Putamen (tissue), 1 donor: ENCODE data around the gene CDKN1C.

ENCODE experiments used
- DNase-seq: peaks from one replicate; pipeline ENCODE4 v3.0.0-alpha.2; 2016; ENCODE audit warnings: low spot score

CDKN1C gene

GRCh38 chr11:2889362-2890273 lies 4.0 kb upstream of the CDKN1C start:
- no peak for DNase-seq

DNA sequence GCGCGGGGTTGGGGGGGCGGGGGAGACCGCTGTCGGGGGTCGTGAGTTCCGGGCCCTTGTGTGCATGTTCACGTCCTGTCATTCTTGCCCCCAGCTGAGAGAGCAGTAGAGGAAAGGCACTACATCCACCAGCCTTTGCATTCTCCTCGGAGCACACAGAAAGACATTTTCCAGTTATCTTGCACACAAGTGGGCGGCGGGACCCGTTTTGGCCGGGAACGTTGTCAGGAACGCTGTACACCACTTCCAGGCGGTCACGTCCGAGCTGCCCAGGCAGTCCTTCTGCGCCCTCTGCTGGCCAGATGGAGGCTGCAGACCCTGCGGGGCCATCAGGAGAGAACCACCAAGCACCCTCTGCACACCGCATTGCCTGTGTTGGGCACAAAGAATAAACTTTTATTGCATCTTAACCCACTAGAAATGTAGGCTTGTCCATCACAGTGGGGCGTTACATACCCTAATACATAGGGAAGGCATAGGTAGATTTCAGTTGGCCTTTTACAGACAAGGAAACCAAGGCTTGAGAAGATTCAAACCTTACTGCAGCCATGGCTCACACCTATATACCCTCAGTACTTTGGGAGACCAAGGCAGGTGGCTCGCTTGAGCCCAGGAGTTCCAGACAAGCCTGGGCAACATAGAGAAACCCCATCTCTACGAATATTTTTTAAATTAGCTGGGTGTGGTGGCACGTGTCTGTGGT lies 2.8 kb upstream of the CDKN1C start:
- DNase-seq, result peak; percentile 77

- DNase-seq, result no peak
These were observed 2.1 kb upstream of the CDKN1C start for GRCh38 chr11:2887515-2888195.

GRCh38 chr11:2886936-2887335 lies 1.4 kb upstream of the CDKN1C start:
- DNase-seq, result no peak

DNA sequence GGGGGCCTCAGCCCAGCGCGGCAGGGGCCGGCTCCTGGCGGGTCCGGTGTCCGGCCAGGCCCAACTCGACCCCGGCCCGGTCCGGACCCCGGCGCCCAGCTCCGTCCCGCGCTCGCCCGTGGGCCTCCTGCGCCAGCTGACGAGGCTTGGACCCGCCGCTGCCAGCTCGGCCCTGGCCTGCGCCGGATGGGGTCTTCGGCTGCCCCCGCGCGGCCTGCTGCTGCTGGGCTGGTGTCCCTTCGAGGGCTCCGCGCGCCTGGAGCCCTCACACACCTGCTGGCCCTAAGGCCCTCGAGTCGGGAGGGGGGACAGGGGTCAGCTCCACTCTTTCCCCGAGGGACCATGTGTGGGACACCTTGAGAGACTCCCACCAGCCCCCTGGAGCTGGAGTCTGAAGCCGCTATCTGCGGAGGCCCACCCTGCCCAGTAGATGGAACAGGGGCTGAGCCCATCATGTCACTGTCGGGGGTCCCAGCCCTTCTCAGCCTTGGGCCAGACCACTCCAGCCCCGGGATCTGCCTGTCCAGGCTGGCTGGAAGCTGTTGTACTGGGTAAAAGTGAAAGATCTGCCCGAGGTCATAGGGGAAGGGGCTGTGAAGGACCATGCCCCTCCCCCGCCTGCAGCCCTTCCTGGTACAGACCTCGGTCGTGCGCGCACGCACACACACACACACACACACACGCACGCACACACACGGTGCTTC lies 768 bp upstream of the CDKN1C start:
- DNase-seq, result peak; percentile 57

- peak; percentile 65 for DNase-seq
These were observed 428 bp downstream of the CDKN1C start for GRCh38 chr11:2885017-2885677.

GRCh38 chr11:2883979-2884815 lies 1.4 kb downstream of the CDKN1C start:
- no peak for DNase-seq

DNA sequence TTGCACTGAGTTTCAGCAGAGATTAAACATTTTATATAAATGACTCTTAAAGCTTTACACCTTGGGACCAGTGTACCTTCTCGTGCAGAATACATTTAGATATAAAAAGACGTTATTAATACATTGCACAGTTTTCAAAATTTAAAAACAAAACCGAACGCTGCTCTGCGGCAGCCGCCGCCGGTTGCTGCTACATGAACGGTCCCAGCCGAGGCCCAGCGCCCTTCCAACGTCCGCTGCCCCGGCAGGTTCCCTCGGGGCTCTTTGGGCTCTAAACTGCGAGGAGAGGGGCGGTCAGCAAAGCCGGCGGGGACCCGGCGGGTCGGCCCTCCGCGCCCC lies 2.0 kb downstream of the CDKN1C start:
- no peak for DNase-seq

DNA sequence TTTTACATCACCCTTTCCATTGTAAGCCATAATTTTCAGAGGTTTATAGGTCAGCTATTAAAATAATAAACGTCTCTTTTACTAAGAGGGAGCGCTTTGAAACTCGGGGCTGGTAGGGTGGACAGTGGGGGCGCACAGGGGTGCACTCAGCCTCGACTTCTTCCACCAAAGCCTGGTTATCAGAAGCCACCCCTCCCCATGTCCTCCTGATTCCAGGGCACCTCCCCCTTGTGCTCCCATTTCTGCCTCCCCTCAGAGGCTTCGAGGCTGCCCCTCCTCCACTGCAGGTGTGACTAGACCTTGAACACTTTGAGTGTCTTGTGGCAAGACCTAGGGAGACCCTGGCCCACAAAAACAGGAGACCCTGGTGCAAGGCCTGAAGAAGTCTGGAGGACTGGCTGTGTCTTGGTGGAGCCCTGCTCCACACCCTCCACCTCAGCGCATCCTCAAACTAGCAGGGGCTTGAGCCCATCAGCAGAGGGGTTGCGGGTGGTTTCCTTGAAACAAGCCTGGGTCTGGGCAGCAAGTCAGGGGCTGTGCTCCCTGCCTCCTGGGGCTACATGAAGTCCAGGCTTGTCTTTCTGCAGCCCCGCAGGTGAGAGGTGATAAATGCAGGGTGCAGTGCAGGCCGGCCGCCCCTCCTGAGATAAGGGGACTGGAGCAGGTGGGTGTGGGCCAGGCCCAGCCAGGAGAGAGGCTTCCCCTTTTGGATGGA lies 3.0 kb downstream of the CDKN1C start:
- DNase-seq, result no peak

DNA sequence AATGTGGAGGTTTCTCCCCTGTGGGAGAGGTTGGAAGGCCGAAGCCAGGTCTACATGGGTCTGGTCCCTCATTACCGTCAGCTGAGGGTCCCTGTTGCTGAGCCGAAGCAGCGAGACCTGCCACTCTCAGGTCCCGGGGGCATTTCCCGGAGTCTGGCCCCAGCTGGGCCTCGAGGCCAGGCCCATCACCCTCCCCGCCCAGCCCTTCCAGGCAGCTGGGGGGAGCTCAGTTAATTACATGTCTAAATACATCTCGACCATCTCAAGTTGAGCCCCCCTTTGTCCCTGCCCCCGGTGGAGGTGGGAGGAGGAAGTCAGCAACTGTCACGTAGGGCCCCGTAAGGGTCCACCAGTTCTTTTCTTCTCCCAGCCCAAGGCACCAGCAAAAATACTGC lies 3.6 kb downstream of the CDKN1C start:
- no peak for DNase-seq

DNA sequence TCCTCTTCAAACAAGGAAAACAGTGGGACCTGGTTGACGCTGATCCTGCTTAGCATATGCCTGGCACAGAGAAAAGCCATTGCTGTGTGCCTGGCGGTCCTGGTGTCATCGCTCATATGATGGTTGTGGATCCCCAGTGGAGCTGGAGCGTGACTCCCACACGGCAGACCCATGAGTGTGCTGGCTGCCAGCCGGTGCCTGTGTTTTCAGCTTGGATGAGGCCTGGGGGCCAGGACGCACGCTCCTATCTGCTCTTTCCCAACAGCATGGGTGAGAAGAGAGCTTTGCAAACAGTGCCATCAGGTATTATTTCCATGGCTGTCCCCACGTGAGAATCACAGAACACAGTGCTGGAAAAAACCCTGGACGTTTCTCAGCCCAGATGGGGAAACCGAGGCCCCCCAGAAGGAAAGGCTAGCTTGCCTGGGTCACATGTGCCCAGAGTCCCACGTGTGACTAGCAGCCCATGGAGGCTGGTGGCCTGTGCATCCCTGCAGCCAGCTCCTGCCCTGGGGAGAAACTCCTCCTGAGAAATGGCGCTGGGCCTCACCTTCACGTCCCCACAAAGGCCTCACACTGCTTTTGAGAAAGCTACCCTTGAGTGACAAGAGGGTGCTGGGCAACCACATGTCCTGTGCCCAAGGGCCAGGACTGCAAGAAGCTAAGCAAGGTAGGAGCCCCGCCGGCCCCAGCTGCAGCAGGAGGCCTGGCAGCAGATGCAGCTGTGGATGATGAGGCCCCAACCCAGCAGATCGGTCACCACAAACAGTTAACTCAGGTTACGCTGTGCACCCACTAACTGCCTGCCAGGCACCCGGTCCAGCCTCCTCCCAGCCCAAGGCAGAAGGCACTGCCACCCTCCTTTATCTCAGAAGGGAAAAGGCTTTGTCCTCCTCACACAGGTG lies 4.2 kb downstream of the CDKN1C start:
- DNase-seq, result no peak

GRCh38 chr11:2880646-2881045 lies 4.9 kb downstream of the CDKN1C start:
- DNase-seq, result no peak

GRCh38 chr11:2878782-2879181 lies 6.8 kb downstream of the CDKN1C start:
- no peak for DNase-seq

GRCh38 chr11:2877474-2877873 lies 8.1 kb downstream of the CDKN1C start:
- no peak for DNase-seq

DNA sequence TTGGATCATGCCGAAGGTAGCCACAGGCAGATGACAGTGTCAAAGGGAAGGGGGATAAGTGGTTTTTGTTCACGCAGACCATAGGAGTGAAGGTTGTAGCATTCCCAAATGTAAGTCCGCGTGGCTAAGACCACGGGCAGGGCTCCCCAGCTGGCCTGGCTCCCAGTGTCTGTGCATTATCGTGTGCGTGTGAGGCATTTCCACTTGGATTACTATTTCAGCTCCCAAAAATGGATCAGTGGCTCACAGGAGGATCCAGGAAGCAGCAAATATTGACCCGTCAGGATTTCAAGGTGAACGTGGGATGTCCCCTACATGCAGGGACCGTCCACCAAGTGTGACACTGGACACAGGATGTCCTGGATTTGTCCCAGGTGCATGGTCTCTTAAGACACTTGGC lies 10.6 kb downstream of the CDKN1C start:
- no peak for DNase-seq

- DNase-seq, result no peak
These were observed 14.4 kb downstream of the CDKN1C start for GRCh38 chr11:2870969-2871680.

GRCh38 chr11:2870460-2870859 lies 15.1 kb downstream of the CDKN1C start:
- DNase-seq, result no peak
